GM19372 (cell line): ENCODE results near the gene S100A1.
"Not testable (repeated sequence)": the region's sequence is repeated elsewhere in the genome, so short reads cannot be mapped to it uniquely, and the experiment has no call there.

Experiments used
- ATAC-seq: cut with Tn5 transposase; IDR thresholded peaks from one replicate; pipeline ENCODE4 v1.9.1; 2021; ENCODE audit warnings: mild to moderate bottlenecking, low read depth, moderate library complexity; ENCODE audit not compliant: unreplicated experiment

The S100A1 gene

DNA sequence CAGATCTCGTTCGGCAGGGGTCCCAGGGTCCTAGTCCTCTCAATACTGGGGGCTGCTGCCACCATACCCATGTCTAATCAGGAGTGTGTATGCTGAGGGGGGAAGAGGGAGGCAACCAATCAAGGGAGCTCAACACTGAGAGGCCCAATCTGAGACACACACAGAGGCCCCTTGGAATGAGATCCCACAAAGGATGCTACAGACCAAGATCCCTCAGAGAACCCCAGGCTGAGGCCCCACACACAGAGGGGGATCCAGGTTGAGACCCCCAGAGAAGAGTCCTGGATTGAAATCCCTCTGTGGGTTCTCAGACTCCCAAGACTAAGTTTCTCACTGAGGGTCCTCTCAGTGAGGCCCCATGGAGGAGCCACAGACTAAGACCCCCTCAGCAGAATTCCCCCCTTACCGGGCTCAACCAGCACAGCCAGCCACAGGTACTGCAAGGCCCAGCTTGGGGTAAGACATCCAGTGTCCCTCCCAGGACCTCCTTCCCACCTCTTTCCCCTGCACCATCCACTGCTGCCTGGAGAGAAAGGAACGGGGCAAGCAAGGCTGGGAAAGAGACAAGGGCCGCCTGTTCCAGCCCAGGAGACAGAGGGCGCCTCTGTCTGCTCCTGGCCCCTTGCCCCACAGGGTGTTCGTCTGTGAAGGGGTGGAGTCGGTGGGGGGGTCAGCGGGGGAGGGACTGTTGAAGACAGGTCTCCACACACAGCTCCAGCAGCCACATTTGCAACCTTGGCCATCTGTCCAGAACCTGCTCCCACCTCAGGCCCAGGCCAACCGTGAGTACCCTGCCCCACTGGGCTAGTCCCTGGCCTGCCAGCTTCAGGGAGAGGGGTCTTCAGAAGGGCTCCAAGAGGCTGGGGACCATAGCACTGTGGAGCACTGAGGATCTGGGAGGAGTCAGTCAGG lies at the start of gene S100A1:
S100A1 (plus strand) TSS at position 720 of the 912 bp plus-strand sequence. CDS start 2,088 bp downstream, outside the sequence.
- no peak for ATAC-seq

DNA sequence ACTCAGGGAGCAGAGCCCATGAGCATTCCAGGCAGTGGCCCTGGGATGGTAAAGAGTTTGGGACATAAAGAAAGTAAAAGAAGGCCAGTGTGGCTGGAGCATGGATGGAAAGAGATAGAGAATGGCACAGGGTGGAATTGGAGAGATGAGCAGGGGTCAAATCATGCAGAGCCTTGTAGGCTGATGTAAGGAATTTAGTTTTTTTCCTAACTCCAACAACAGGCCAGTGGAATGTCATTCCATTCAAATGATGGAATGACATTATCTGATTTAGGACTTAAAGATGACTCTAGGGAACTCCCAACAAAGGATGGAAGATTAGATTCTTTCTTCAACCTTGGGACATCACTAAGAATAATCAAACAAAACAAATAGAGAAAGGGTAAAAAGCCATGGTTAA lies 49.7 kb upstream of the S100A1 start:
- ATAC-seq, result no peak

DNA sequence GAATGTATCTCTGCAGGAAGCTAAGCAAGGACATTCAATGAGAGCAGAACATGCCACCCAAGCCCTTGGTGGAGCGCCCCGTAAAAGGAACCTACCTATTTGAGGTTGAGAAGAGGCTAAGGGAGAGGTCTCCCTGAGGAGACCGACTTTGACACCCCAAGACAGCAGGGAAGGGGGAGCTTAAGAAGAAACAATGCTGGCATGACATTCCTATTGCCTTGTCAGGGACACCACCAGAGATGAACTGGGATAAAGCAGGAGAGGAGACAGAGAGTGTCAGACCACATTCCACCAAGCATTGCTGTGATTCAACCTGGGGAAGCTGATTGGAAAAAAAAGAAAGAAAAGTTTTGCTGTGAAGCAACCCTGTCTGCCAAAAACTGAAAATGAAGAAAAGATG lies 49.3 kb upstream of the S100A1 start:
- ATAC-seq, result no peak

DNA sequence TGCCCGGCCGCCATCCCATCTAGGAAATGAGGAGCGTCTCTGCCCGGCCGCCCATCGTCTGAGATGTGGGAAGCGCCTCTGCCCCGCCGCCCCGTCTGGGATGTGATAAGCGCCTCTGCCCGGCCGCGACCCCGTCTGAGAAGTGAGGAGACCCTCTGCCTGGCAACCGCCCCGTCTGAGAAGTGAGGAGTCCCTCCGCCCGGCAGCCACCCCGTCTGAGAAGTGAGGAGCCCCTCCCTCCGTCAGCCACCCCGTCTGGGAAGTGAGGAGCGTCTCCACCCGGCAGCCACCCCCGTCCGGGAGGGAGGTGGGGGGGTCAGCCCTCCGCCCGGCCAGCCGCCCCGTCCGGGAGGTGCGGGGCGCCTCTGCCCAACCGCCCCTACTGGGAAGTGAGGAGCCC lies 45.4 kb upstream of the S100A1 start:
- ATAC-seq, result not testable (repeated sequence)

DNA sequence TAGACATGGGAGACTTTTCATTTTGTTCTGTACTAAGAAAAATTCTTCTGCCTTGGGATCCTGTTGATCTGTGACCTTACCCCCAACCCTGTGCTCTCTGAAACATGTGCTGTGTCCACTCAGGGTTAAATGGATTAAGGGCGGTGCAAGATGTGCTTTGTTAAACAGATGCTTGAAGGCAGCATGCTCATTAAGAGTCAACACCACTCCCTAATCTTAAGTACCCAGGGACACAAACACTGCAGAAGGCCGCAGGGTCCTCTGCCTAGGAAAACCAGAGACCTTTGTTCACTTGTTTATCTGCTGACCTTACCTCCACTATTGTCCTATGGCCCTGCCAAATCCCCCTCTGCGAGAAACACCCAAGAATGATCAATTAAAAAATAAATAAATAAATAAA lies 44.7 kb upstream of the S100A1 start:
- not testable (repeated sequence) for ATAC-seq

DNA sequence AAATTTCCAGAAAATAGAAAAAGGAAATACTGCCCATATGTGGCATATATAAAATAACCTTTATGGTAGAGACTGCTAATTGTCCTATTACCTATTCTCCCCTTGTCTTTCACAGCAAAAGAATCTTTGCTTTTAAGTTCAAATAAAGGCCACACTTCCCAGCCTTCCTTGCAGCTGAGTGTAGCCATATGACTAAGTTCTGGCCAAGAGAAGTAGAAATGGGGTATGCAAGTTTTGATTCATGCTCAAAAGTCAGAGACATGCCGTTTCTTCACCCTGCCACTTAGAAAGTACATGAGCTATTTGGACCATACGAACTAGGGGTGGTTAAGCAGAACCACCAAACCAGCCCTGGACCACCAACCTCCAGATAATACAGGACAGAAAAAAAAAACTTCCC lies 44.3 kb upstream of the S100A1 start:
- no peak for ATAC-seq

DNA sequence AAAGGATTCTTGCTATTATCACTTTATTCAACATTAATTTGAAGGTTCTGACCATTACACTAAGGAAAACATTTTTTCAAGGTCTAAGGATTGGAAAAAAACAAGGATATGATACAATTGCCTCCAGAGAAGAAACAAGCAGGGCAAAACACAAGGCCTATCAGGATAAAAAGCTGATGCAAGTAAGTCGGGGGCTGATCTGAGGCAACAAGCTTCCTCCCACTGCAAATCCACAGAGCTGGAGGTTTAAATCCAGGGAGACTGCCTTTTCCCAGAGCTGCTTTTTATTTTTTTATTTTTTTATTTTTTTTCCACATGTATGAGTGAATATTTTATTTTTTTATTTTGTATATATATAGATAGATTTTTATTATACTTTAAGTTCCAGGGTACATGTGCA lies 43.2 kb upstream of the S100A1 start:
- ATAC-seq, result no peak

DNA sequence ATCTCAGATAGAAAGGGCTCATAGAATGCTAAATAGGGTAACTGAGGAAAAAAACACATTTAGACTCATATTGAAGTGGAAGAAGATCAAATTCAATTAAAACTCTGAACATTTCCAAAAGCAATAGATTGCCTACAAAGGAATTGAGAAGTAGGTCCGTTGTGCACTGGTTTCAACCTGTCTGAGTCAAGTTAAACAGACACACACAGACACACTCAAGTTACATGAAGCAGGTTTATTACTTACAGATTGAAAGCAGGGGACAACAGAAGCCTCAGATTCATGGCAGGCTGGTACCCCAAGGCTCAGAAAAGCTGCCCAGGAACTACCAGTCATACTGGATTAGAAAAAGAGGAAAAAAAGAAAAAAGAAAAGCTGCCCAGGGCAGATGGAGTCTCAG lies 41.9 kb upstream of the S100A1 start:
- no peak for ATAC-seq

DNA sequence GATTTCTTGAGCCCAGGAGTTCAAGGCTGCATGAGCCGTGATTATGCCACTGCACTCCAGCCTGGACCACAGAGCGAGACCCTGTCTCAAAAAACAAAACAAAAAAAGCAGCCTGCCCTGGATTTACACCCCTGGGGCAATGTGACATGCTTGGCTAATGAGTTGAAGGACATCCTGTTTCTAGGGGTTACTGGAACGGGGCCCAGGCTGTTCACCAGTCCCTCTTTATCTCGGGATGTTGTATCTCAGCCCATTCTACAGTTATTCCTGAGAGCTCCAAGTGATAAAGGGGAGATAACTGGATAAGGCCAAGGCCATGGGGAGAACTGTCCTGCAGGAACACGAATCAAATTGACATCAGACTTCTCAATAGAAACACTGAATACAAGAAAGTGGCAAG lies 40.9 kb upstream of the S100A1 start:
- no peak for ATAC-seq

DNA sequence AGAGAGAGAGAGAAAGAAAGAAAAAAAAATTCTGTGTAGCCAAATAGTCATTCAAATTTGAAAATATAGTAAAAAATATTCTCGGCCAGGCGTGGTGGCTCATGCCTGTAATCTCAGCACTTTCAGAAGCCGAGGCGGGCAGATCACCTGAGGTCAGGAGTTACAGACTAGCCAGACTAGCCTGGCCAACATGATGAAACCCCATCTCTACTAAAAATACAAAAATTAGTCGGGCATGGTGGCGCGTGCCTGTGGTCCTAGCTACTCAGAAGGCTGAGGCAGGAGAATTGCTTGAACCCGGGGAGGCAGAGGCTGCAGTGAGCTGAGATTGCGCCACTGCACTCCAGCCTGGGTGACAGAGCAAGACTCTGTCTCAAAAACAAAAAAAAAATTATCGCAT lies 40.2 kb upstream of the S100A1 start:
- not testable (repeated sequence) for ATAC-seq

DNA sequence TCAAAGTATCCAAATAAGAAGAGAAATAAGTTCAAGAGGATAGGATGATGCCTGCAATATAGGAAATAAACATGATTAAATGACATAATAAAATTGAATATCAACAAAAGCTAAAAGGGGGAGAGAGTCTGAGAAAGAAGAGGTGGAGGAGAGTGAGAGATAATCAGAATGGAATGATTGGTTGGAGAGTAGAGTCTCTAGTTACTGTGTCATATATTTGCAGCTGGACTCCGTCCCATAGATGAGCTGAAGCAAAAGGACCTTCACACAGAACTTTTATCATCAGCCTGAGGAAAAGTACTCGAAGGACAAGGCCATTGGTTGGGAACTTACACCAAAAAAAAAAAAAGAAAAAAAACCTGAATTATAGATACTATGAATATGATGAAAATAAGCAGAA lies 39.8 kb upstream of the S100A1 start:
- no peak for ATAC-seq

DNA sequence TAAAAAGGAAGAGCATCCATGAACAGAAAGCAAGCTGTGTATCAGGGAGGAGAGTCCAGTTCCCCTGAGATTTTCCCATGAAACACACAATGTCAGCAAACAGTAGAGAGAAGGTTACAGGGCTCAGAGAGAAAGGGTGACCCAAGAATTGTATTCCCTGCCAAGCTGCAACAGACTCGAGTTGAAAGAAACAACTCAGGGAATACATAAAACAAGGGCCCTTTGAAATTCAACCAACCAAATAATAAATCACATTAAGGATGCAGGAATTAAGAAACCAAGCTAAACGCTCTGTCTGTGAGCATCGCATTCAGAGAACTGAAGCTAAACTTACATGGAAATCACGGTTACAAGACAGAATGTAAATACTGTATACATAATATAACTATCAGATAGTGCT lies 35.5 kb upstream of the S100A1 start:
- ATAC-seq, result no peak

DNA sequence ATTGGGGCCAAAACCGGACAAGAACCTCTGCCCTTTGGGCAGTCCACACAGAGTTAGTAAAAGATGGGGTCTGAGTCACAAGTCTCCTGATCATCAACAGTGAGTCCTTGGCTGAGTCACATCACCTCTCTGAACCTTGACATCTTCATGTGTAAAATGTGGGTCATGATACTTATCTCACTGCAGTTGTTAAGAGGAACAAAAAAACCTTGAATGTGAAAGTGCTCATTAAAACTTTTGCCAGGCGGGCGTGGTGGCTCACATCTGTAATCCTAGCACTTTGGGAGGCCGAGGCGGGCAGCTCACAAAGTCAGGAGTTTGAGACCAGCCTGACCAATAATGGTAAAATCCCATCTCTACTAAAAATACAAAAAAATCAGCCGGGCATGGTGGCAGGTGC lies 31.0 kb upstream of the S100A1 start:
- no peak for ATAC-seq

DNA sequence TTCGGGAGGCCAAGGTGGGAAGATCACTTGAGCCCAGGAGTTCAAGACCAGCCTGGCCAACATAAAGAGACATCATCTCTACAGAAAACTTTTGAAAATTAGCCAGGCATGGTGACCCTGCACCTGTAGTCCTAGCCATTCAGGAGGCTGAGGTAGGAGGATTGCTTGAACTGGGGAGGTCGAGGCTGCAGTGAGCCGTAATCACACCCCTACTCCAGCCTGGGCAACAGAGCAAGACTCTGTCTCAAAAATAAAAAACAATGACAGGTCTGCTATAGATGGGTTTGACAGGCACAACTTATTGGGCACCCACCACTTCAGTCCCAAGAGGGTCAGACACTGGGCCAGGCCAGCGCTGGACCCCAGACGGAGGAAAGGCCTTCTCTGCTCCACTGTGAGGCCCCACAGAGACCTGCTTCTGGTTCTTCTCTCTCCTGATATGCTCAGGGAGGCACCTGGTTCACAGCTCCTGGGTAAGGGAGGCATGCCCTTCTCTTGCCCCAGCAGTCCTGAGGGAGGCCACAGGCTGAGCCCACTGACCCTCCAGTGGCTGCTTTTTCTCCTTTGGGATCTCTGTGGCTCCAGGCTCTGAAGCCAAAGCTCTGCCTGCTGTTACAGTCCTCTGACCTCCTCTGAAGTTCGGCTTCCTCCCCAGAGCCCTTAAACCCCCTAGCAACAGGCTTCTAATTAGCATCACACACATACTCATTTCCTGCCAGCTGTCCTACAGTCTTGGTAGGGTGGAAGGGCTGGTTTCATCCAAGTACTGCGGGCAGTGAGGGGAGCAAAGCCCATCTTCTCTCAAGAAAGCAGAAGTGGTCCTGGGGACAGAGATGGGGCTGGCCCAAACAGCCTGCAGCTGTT lies 29.7 kb upstream of the S100A1 start:
- ATAC-seq, result peak; percentile 98

DNA sequence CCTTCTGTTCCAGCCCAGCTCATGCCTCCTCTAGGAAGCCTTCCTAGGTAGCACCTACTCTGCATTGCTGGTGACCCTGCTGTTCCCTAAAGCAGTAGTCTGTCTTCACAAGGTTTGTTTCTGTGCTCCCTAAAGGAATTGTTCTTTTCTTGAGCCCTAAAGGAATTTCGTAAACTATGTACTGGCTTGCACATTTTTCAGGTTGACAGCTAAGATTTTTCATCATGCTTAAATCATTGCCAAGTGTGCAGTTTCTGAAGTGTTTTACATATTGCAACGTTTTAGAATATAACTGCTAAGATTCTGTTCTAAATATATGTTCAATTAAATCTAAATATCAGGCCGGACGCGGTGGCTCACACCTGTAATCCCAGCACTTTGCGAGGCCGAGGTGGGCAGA lies 28.4 kb upstream of the S100A1 start:
- ATAC-seq, result no peak

DNA sequence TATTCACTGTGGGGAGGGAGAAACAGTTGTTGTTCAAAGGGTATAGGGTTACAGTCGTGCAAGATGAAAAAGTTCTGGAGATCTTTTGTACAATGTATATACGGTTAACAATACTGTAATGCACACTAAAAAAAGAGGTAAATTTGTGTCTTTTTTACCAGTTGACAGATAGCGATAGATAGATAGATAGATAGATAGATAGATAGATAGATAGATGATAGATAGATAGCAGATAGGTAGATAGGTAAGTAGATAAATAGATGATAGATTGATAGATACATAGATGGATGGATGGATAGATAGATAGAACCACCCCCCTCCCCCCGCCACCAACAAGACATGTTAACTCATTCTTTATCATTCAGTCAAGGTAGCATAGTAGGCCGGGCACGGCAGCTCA lies 25.5 kb upstream of the S100A1 start:
- no peak for ATAC-seq

DNA sequence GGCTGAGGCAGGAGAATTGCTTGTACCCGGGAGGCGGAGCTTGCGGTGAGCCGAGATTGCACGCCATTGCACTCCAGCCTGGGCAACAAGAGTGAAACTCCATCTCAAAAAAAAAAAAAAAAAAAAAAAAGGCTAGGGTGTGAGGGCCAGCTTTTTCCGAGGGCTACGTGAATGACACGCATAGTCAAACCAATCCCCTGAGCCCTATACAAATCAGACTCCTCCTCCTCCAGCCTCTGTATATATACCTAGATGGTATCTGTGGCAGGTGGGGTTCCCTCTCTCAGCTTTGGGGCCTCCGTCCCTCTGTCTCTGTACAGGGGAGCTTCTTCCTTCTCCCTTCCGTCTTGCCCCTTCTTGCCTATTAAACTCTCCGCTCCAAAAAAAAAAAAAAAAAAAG lies 22.0 kb upstream of the S100A1 start:
- no peak for ATAC-seq

DNA sequence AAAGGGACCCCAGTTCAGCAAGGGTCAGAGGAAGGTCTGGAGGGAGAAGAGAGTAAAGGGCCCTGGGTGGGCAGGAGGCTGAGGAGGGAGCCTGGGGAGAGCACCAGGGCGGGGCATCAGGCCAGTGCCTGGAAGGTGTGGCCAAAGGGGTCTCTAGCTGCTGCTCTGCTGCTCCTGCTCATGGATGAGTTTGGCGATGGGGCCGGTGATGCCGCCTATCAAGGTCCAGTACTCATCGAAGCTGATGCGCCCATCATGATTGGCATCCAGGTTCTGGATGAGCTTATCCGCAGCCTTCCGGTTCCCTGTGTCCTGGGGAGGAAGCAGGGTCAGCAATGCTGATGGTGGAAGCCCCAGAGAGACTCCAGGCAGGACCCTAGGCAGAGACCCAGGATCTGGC lies 20.9 kb upstream of the S100A1 start:
- ATAC-seq, result no peak

DNA sequence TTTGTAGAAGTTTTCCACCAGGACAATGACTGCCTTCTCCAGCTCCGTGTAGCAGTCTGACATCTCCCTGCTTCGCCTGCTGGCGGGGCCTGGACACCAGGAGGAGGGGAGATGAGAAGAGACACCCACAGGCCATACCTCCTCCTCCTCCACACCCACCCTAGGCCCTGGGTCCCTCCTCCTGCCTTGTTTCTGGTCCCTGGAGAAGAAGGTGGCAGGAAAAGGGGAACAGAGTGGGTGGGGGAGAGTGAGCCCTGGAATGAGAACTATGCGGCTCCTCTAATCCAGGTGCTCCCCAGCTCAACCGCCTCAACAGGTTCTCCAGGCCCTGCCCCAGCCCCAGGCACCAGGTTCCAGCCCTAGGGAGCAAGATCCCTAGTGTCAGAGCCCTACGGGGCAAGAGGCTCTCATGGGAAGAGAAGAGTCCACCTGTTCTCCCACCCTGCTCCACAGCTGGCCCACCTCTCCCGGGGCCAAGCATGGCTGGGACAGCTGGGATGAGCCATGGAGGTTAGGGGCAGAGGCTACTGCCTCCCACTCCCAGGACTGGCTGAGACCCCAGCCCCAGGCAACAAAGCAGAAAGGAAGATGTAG lies 20.0 kb upstream of the S100A1 start:
- ATAC-seq, result no peak

DNA sequence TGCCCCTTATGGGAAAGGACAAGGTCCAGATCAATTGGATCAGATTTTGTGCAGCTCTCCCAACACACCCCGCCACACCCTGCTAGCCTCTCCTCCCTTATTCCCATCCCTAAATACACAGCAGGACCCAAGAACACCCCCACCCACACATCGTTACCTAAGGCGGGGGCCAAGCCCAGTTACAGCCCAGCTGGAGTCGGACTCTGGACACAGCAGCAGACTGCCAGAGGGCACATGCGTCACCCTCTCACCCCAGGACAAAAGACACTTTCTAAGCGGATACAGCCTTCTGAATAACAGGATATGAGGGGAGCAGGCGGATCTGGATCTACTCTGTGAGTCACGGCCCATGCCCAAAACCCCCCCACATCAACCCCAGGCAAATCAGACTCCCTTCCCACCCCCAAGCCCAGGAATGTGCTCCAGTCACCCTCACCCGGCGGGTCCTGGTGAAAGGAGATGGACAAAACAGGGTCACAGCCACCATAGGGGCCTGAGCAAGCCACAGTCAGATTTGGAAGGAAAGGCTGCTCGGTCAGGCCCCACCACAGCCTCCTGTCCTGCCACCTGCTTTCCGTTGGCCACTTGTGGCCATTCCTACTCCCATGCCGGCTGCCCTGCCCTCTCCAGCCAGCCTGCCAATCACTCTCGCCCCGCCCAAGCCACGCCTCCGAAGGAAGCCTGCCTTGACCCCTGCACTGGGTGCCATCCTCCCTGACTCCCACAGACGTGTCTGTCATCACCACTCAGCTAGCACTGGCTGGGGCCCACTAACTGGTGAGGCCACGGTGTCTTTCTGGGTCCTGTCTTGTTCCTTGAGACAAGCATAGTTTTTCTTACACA lies 19.3 kb upstream of the S100A1 start:
- no peak for ATAC-seq
